Stimulated activated CD8-positive, alpha-beta memory T cell treated with anti-CD3 and anti-CD28 coated beads, Interleukin-15, amount 100 ng/mL, for 48 hours (primary cell): ENCODE measurements around the gene DOK6.

Experiments
- DNase-seq, 2 donors: peaks; one replicate each; pipeline ENCODE4 v3.0.0-alpha.2; 2020; ENCODE audit warnings: low read depth in 2 of 2

DOK6 gene

GRCh38 chr18:69435000-69435399 lies 34.3 kb downstream of the DOK6 start:
- no peak for DNase-seq

GRCh38 chr18:69444221-69444620 lies 43.5 kb downstream of the DOK6 start:
- DNase-seq: no peak

- no peak for DNase-seq
These were observed 47.2 kb downstream of the DOK6 start for GRCh38 chr18:69447886-69448285.

GRCh38 chr18:69455125-69455524 lies 54.4 kb downstream of the DOK6 start:
- DNase-seq: no peak

- peak; percentile 22 to 23 for DNase-seq
These were observed 68.8 kb downstream of the DOK6 start for GRCh38 chr18:69469444-69469919.

- DNase-seq: no peak
These were observed 79.8 kb downstream of the DOK6 start for GRCh38 chr18:69480460-69480859.

- no peak for DNase-seq
These were observed 82.9 kb downstream of the DOK6 start for GRCh38 chr18:69483574-69483973.

- DNase-seq: no peak
These were observed 84.2 kb downstream of the DOK6 start for GRCh38 chr18:69484699-69485396.

- no peak for DNase-seq
These were observed 87.1 kb downstream of the DOK6 start for GRCh38 chr18:69487488-69488394.

GRCh38 chr18:69490072-69490471 lies 89.4 kb downstream of the DOK6 start:
- DNase-seq: no peak

GRCh38 chr18:69490813-69491212 lies 90.1 kb downstream of the DOK6 start:
- DNase-seq: no peak

- no peak for DNase-seq
These were observed 90.9 kb downstream of the DOK6 start for GRCh38 chr18:69491576-69491975.

GRCh38 chr18:69492861-69493260 lies 92.2 kb downstream of the DOK6 start:
- DNase-seq: no peak

- no peak for DNase-seq
These were observed 94.2 kb downstream of the DOK6 start for GRCh38 chr18:69494841-69495240.

- no peak for DNase-seq
These were observed 94.7 kb downstream of the DOK6 start for GRCh38 chr18:69495338-69495737.

- no peak for DNase-seq
These were observed 95.3 kb downstream of the DOK6 start for GRCh38 chr18:69495841-69496533.

GRCh38 chr18:69518989-69519388 lies 118.3 kb downstream of the DOK6 start:
- no peak for DNase-seq

GRCh38 chr18:69523582-69523981 lies 122.9 kb downstream of the DOK6 start:
- no peak for DNase-seq

GRCh38 chr18:69528435-69528834 lies 127.7 kb downstream of the DOK6 start:
- no peak for DNase-seq

- DNase-seq: no peak
These were observed 128.5 kb downstream of the DOK6 start for GRCh38 chr18:69529151-69529550.

GRCh38 chr18:69531973-69532372 lies 131.3 kb downstream of the DOK6 start:
- DNase-seq: no peak

GRCh38 chr18:69537183-69537582 lies 136.5 kb downstream of the DOK6 start:
- DNase-seq: no peak
